Panc1 (cell line): Measurements from ENCODE around the gene LHFPL5.

Experiments
- CTCF ChIP-seq: fragments of 450-650 bp; IDR thresholded peaks from 2 replicates; pipeline ENCODE4 v1.5.1; 2017; ENCODE audit warnings: mild to moderate bottlenecking
- SIN3A ChIP-seq: IDR thresholded peaks from 2 replicates; pipeline ENCODE4 v1.6.1; 2012; ENCODE audit warnings: low read depth, mild to moderate bottlenecking, low read length, moderate library complexity, borderline replicate concordance; ENCODE audit not compliant: insufficient read depth
- TCF7L2 ChIP-seq: IDR thresholded peaks from 2 replicates; pipeline ENCODE4 v1.6.1; 2011; ENCODE audit warnings: mild to moderate bottlenecking, low read depth, low read length, inconsistent platforms

GRCh38 chr6:35801148-35801547 lies 4.0 kb upstream of the LHFPL5 start:
- TF ChIP-seq SIN3A: no peak
- no peak for TF ChIP-seq CTCF
- TF ChIP-seq TCF7L2: no peak
